GM12875 (cell line): Measurements from ENCODE around the gene MYH7B.
A peak's percentile ranks its signal among the peaks of the same experiment; 100 is the strongest.

ENCODE experiments used
- H3K4me3 ChIP-seq: one replicate; pipeline ENCODE4 v1.5.1; 2011; ENCODE audit warnings: low read depth, low read length, control low read depth
- CTCF ChIP-seq: IDR thresholded peaks from 2 replicates; pipeline ENCODE4 v1.5.1; 2011; ENCODE audit warnings: low read depth, mild to moderate bottlenecking, control low read depth, inconsistent platforms, low read length, moderate library complexity, borderline replicate concordance; ENCODE audit not compliant: insufficient read depth

The MYH7B gene

GRCh38 chr20:34955231-34956040 is at the start of gene MYH7B, which contains the start of gene GSS:
MYH7B (plus strand) TSS chr20:34955868; CDS start chr20:34978006, 22,138 bp downstream.
GSS (minus strand) TSS chr20:34955806; CDS start chr20:34951852, 3,954 bp downstream.
- H3K4me3 ChIP-seq, result peak within 1 kb of the TSS; percentile 60
- peak; percentile 47 for TF ChIP-seq CTCF

GRCh38 chr20:34907616-34908469 is 47.8 kb upstream of the MYH7B start:
- no peak overlapping the region for H3K4me3 ChIP-seq
- TF ChIP-seq CTCF, result no peak

GRCh38 chr20:34915131-34915530 is 40.5 kb upstream of the MYH7B start:
- H3K4me3 ChIP-seq, result no peak overlapping the region
- TF ChIP-seq CTCF, result no peak

- TF ChIP-seq CTCF, result no peak
- H3K4me3 ChIP-seq, result no peak overlapping the region
These were observed 39.8 kb upstream of the MYH7B start for GRCh38 chr20:34915749-34916455.

- H3K4me3 ChIP-seq, result no peak overlapping the region
- no peak for TF ChIP-seq CTCF
These were observed 38.8 kb upstream of the MYH7B start for GRCh38 chr20:34916774-34917354.

- no peak overlapping the region for H3K4me3 ChIP-seq
- TF ChIP-seq CTCF, result no peak
These were observed 35.6 kb upstream of the MYH7B start for GRCh38 chr20:34920055-34920454.
